ENCODE measurements around the gene CDH23. TPM values are rescaled to one million over a fixed set of nuclear protein-coding genes. Genes with fewer than 3 reads are reported as not detected.

Gene CDH23
- total RNA-seq, 2 experiments from 2014 or later, result 4.6 to 5.2 TPM

- Mint-ChIP-seq H3K4me1 (ENCODE audit: low read depth) (no peaks in the 10 kb centered on the region), H3K27ac (no peak overlapping the region), H3K36me3 (ENCODE audit: low read depth) (no peaks in the 10 kb centered on the region), H3K9me3 (no peaks in the 10 kb centered on the region), H3K27me3 (peaks cover 15% of the 10 kb centered on the region), H3K4me3 (no peak overlapping the region)
- H3K4me1 ChIP-seq (ENCODE audit: insufficient read depth, low read length), result no peaks in the 10 kb centered on the region
- intact Hi-C loops (cut with DNase I, micrococcal nuclease), result no loop called here
- H3K27me3 ChIP-seq (ENCODE audit: control insufficient read depth in 1 of 2, insufficient read depth in 2 of 2, low read length in 2 of 2), result no peaks in the 10 kb centered on the region
- POLR2A ChIA-PET, result no interaction called here
- TF ChIP-seq CTCF (IDR thresholded peaks at IDR 0.05), result no peak
- ATAC-seq (ENCODE audit: poor library complexity) (no peak), DNase-seq (peak in 1 of 14 experiments; percentile 8)
- H3K9me3 ChIP-seq (ENCODE audit: control insufficient read depth in 1 of 2, insufficient read depth in 1 of 2, low read length in 2 of 2), result no peaks in the 10 kb centered on the region
- no peaks in the 10 kb centered on the region for H3K36me3 ChIP-seq (ENCODE audit: insufficient read depth, low read length)
- CTCF ChIA-PET, result interaction anchor here (0.5 kb wide), 1 partner anchor 433 kb away, joined by 3 read pairs; no protein-coding TSS in a partner anchor
- H3K27ac ChIP-seq (ENCODE audit: low read depth in 1 of 2, low read length in 2 of 2), result no peak overlapping the region
- H3K4me3 ChIP-seq (ENCODE audit: low read length), result no peak overlapping the region
Observed at GRCh38 chr10:71432956-71433767, 36.4 kb downstream of the CDH23 start.

GRCh38 chr10:71433768-71434744 is 37.3 kb downstream of the CDH23 start:
- Histone ChIP-seq H3K27me3 (ENCODE audit: control insufficient read depth in 1 of 2, insufficient read depth in 2 of 2, low read length in 2 of 2) (no peaks in the 10 kb centered on the region), H3K36me3 (ENCODE audit: insufficient read depth, low read length) (no peaks in the 10 kb centered on the region), H3K9me3 (ENCODE audit: control insufficient read depth in 1 of 2, insufficient read depth in 1 of 2, low read length in 2 of 2) (no peaks in the 10 kb centered on the region), H3K4me1 (ENCODE audit: insufficient read depth, low read length) (no peaks in the 10 kb centered on the region), H3K4me3 (ENCODE audit: low read length) (no peak overlapping the region), H3K27ac (ENCODE audit: low read depth in 1 of 2, low read length in 2 of 2) (no peak overlapping the region)
- Mint-ChIP-seq H3K4me1 (ENCODE audit: low read depth) (no peaks in the 10 kb centered on the region), H3K9me3 (no peaks in the 10 kb centered on the region), H3K27me3 (peaks cover 11% of the 10 kb centered on the region), H3K4me3 (no peak overlapping the region), H3K27ac (no peak overlapping the region), H3K36me3 (ENCODE audit: low read depth) (no peaks in the 10 kb centered on the region)
- intact Hi-C loops (cut with DNase I, micrococcal nuclease), result no loop called here
- CTCF ChIA-PET, result interaction anchor here (0.5 kb wide), 1 partner anchor 432 kb away, joined by 3 read pairs; no protein-coding TSS in a partner anchor
- peak in 3 of 14 experiments; percentile 15 to 53 (median 32) for DNase-seq
- POLR2A ChIA-PET, result interaction anchor here (0.6 kb wide), 1 partner anchor 16 kb away, joined by 3 read pairs; no protein-coding TSS in a partner anchor
- ATAC-seq (ENCODE audit: poor library complexity), result no peak
- TF ChIP-seq CTCF (IDR thresholded peaks at IDR 0.05), result no peak

- no peaks in the 10 kb centered on the region for H3K9me3 ChIP-seq (ENCODE audit: control insufficient read depth in 1 of 2, insufficient read depth in 1 of 2, low read length in 2 of 2)
- no peak for TF ChIP-seq CTCF (IDR thresholded peaks at IDR 0.05)
- peak in 1 of 14 experiments; percentile 12 for DNase-seq
- H3K4me1 ChIP-seq (ENCODE audit: insufficient read depth, low read length), result no peaks in the 10 kb centered on the region
- intact Hi-C loops (cut with DNase I, micrococcal nuclease), result no loop called here
- H3K27ac ChIP-seq (ENCODE audit: low read depth in 1 of 2, low read length in 2 of 2), result no peak overlapping the region
- H3K36me3 Mint-ChIP-seq (ENCODE audit: low read depth), result no peaks in the 10 kb centered on the region
- H3K36me3 ChIP-seq (ENCODE audit: insufficient read depth, low read length), result no peaks in the 10 kb centered on the region
- H3K27me3 Mint-ChIP-seq, result peaks cover 4% of the 10 kb centered on the region
- no peaks in the 10 kb centered on the region for H3K27me3 ChIP-seq (ENCODE audit: control insufficient read depth in 1 of 2, insufficient read depth in 2 of 2, low read length in 2 of 2)
- CTCF ChIA-PET, result no interaction called here
- no peak overlapping the region for H3K4me3 Mint-ChIP-seq
- no peak overlapping the region for H3K4me3 ChIP-seq (ENCODE audit: low read length)
- ATAC-seq (ENCODE audit: poor library complexity), result no peak
- POLR2A ChIA-PET, result interaction anchor here (0.6 kb wide), 1 partner anchor 17 kb away, joined by 3 read pairs; no protein-coding TSS in a partner anchor
- H3K9me3 Mint-ChIP-seq, result no peaks in the 10 kb centered on the region
- H3K4me1 Mint-ChIP-seq (ENCODE audit: low read depth), result no peaks in the 10 kb centered on the region
- no peak overlapping the region for H3K27ac Mint-ChIP-seq
Observed at GRCh38 chr10:71434760-71435394, 38.2 kb downstream of the CDH23 start.
